ENCODE results near the gene GNE.

DNA sequence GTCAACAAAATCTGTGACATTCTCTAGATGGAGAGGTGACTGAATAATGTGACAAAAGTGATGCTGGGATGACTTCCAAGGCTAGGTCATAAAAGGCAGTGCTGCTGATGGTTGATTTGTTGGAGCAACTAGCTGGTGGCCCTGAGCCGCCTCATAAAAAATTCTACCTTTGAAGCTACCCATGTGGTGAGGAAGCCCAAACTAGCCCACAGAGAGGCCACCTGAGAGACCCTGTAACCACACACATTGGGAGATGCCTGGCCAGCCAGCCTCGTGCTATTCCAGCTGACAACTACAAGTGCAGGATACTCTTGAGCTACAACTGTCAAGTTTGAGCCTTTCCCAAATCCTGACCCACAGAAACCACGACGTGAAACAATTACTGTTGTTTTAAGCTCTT is 44.9 kb downstream of the GNE start:
- TF ChIP-seq CTCF (IDR thresholded peaks at IDR 0.05; ENCODE audit: low read length), result no peak
- no peak for TF ChIP-seq EZH2 (IDR thresholded peaks at IDR 0.05; ENCODE audit: borderline replicate concordance, low read length)

All from OCI-LY1 (cell line).